HL-60 (cell line): ENCODE data around the gene CCDC183.

Source experiments
- DNase-seq, 2 experiments: peaks; one replicate each; pipeline ENCODE4 v3.0.0-alpha.2; 2010 to 2020; ENCODE audit warnings: low read depth in 1 of 2, low spot score in 1 of 2
- H3K27ac ChIP-seq: fragments of 250-450 bp; sonication (Bioruptor Pico); replicated peaks from 2 replicates; pipeline ENCODE4 v1.5.1; 2020; ENCODE audit warnings: mild to moderate bottlenecking, moderate library complexity
- H3K27me3 ChIP-seq: fragments of 250-450 bp; sonication (Bioruptor Pico); 2 replicates; pipeline ENCODE4 v1.5.1; 2021; ENCODE audit warnings: mild to moderate bottlenecking, moderate library complexity; ENCODE audit not compliant: insufficient read depth, poor library complexity, severe bottlenecking
- H3K4me3 ChIP-seq: replicated peaks from 2 replicates; pipeline ENCODE4 v1.5.1; 2011; ENCODE audit warnings: mild to moderate bottlenecking, control low read depth, low read length; ENCODE audit not compliant: insufficient read depth
- GABPA ChIP-seq: IDR thresholded peaks from 2 replicates; pipeline ENCODE4 v1.6.1; 2012; ENCODE audit warnings: low read depth
- POLR2AphosphoS5 ChIP-seq: IDR thresholded peaks from 2 replicates; pipeline ENCODE4 v1.6.1; 2012; ENCODE audit warnings: low read depth
- SPI1 ChIP-seq: IDR thresholded peaks from 2 replicates; pipeline ENCODE4 v1.6.1; 2012; ENCODE audit warnings: low read depth, mild to moderate bottlenecking, borderline replicate concordance
- TF ChIP-seq, protein P1 (sequence below): IDR thresholded peaks from 2 replicates; pipeline ENCODE4 v1.6.1; 2012; ENCODE audit warnings: low read depth; ENCODE audit not compliant: insufficient replicate concordance
- TF ChIP-seq, protein P2 (sequence below): IDR thresholded peaks from one replicate; pipeline ENCODE4 v1.5.1; 2011; ENCODE audit warnings: low read length, control low read depth, inconsistent platforms; ENCODE audit not compliant: insufficient read depth

CCDC183 gene

GRCh38 chr9:136849960-136850865, 54.1 kb downstream of the CCDC183 start:
- TF ChIP-seq GABPA, result no peak
- TF ChIP-seq, protein P1, sequence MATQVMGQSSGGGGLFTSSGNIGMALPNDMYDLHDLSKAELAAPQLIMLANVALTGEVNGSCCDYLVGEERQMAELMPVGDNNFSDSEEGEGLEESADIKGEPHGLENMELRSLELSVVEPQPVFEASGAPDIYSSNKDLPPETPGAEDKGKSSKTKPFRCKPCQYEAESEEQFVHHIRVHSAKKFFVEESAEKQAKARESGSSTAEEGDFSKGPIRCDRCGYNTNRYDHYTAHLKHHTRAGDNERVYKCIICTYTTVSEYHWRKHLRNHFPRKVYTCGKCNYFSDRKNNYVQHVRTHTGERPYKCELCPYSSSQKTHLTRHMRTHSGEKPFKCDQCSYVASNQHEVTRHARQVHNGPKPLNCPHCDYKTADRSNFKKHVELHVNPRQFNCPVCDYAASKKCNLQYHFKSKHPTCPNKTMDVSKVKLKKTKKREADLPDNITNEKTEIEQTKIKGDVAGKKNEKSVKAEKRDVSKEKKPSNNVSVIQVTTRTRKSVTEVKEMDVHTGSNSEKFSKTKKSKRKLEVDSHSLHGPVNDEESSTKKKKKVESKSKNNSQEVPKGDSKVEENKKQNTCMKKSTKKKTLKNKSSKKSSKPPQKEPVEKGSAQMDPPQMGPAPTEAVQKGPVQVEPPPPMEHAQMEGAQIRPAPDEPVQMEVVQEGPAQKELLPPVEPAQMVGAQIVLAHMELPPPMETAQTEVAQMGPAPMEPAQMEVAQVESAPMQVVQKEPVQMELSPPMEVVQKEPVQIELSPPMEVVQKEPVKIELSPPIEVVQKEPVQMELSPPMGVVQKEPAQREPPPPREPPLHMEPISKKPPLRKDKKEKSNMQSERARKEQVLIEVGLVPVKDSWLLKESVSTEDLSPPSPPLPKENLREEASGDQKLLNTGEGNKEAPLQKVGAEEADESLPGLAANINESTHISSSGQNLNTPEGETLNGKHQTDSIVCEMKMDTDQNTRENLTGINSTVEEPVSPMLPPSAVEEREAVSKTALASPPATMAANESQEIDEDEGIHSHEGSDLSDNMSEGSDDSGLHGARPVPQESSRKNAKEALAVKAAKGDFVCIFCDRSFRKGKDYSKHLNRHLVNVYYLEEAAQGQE, result no peak
- TF ChIP-seq SPI1, result no peak
- no peak for TF ChIP-seq POLR2AphosphoS5
- TF ChIP-seq, protein P2, sequence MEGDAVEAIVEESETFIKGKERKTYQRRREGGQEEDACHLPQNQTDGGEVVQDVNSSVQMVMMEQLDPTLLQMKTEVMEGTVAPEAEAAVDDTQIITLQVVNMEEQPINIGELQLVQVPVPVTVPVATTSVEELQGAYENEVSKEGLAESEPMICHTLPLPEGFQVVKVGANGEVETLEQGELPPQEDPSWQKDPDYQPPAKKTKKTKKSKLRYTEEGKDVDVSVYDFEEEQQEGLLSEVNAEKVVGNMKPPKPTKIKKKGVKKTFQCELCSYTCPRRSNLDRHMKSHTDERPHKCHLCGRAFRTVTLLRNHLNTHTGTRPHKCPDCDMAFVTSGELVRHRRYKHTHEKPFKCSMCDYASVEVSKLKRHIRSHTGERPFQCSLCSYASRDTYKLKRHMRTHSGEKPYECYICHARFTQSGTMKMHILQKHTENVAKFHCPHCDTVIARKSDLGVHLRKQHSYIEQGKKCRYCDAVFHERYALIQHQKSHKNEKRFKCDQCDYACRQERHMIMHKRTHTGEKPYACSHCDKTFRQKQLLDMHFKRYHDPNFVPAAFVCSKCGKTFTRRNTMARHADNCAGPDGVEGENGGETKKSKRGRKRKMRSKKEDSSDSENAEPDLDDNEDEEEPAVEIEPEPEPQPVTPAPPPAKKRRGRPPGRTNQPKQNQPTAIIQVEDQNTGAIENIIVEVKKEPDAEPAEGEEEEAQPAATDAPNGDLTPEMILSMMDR, result no peak
- peak overlapping the region; percentile 93 for H3K4me3 ChIP-seq
- no peak for DNase-seq
- H3K27me3 ChIP-seq, result peaks cover 2% of the 10 kb centered on the region
- no peak overlapping the region for H3K27ac ChIP-seq

GRCh38 chr9:136850866-136851775, 55.0 kb downstream of the CCDC183 start:
- Histone ChIP-seq H3K4me3 (no peak overlapping the region), H3K27me3 (no peaks in the 10 kb centered on the region), H3K27ac (no peak overlapping the region)
- TF ChIP-seq, protein P1, result no peak
- no peak for TF ChIP-seq GABPA
- TF ChIP-seq, protein P2, result no peak
- TF ChIP-seq SPI1, result no peak
- no peak for TF ChIP-seq POLR2AphosphoS5
- no peak for DNase-seq

GRCh38 chr9:136851941-136852663, 56.0 kb downstream of the CCDC183 start, which contains the start of gene MAMDC4:
Gene MAMDC4, plus strand, starts transcription at chr9:136852346. Its CDS starts 71 bp downstream, at chr9:136852417.
- Histone ChIP-seq H3K27ac (no peak within 1 kb of the TSS), H3K4me3 (no peak within 1 kb of the TSS), H3K27me3 (no peaks in the 10 kb centered on the region)
- TF ChIP-seq, protein P2, result no peak
- no peak for TF ChIP-seq GABPA
- TF ChIP-seq, protein P1, result no peak
- TF ChIP-seq SPI1, result no peak
- no peak for TF ChIP-seq POLR2AphosphoS5
- DNase-seq, result no peak
